Erythroblast (primary cell): Measurements from ENCODE around the gene GPR153.

Source experiments
- GATA1 ChIP-seq: IDR thresholded peaks from 2 replicates; pipeline ENCODE4 v1.6.1; 2011; ENCODE audit warnings: low read depth, mild to moderate bottlenecking, control low read depth, low read length, moderate library complexity
- POLR2A ChIP-seq: IDR thresholded peaks from 2 replicates; pipeline ENCODE4 v1.6.1; 2011; ENCODE audit warnings: mild to moderate bottlenecking, low read length

DNA sequence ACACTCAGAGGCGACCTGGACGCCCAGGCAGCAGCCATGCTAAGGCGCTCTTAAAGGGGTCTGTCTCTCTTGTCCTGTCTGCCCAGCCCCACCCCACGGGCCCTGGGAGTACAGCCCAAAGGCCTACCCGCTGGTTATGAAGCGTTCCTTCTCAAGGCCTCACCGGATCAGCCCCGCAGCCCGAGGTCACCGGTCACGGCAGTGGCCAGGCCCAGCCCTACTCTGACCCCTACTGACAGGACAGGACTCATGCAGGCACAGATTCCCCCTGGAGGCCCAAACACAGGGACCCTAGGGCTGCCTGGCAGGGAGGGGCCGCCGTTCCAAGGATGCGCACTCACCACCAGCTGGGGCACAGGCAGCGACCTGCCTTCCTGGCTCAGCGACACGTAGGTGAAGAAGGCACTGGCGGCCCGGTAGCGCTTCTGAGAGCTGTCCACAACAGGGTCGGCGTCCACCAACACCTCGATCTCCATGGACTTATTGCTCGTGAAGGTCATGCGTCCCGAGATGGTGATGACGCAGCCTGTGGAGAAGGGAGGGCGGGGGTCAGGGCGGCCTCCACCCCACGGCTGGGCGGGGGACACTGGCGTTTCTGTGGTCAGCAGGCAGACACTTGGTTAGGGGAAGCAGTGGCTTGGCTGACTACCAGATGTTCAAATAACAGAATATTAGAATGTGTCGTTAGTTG is 20.0 kb upstream of the GPR153 start:
- TF ChIP-seq POLR2A, result no peak
- no peak for TF ChIP-seq GATA1
